ENCODE results near the gene EPC1.

GRCh38 chr10:32298075-32298812 is 48.7 kb downstream of the EPC1 start:
- TF ChIP-seq CTCF (IDR thresholded peaks at IDR 0.05) (no peak), EZH2phosphoT487 (IDR thresholded peaks at IDR 0.05; ENCODE audit: borderline replicate concordance, low read depth) (no peak), FOXJ3 (CRISPR knock-in tag; IDR thresholded peaks at IDR 0.05) (no peak), RAD21 (IDR thresholded peaks at IDR 0.05; ENCODE audit: low read length) (no peak), JUND (IDR thresholded peaks at IDR 0.05) (peak; percentile 78), RFX5 (IDR thresholded peaks at IDR 0.05; ENCODE audit: low read length) (no peak), POLR2AphosphoS5 (IDR thresholded peaks at IDR 0.05; ENCODE audit: low read depth, low read length) (peak; percentile 46; the same call in 1 of the 2 replicates)
- TF ChIP-seq, protein P1, sequence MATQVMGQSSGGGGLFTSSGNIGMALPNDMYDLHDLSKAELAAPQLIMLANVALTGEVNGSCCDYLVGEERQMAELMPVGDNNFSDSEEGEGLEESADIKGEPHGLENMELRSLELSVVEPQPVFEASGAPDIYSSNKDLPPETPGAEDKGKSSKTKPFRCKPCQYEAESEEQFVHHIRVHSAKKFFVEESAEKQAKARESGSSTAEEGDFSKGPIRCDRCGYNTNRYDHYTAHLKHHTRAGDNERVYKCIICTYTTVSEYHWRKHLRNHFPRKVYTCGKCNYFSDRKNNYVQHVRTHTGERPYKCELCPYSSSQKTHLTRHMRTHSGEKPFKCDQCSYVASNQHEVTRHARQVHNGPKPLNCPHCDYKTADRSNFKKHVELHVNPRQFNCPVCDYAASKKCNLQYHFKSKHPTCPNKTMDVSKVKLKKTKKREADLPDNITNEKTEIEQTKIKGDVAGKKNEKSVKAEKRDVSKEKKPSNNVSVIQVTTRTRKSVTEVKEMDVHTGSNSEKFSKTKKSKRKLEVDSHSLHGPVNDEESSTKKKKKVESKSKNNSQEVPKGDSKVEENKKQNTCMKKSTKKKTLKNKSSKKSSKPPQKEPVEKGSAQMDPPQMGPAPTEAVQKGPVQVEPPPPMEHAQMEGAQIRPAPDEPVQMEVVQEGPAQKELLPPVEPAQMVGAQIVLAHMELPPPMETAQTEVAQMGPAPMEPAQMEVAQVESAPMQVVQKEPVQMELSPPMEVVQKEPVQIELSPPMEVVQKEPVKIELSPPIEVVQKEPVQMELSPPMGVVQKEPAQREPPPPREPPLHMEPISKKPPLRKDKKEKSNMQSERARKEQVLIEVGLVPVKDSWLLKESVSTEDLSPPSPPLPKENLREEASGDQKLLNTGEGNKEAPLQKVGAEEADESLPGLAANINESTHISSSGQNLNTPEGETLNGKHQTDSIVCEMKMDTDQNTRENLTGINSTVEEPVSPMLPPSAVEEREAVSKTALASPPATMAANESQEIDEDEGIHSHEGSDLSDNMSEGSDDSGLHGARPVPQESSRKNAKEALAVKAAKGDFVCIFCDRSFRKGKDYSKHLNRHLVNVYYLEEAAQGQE (IDR thresholded peaks at IDR 0.05; ENCODE audit: low read depth, low read length): no peak

Measured in SK-N-SH (cell line).